HG02970 (cell line): ENCODE results near the gene AKAP12.

Experiments used
- ATAC-seq: cut with Tn5 transposase; IDR thresholded peaks from one replicate; pipeline ENCODE4 v1.9.1; 2021; ENCODE audit warnings: mild to moderate bottlenecking, moderate library complexity, moderate number of reproducible peaks; ENCODE audit not compliant: unreplicated experiment, low FRiP score

AKAP12 gene

GRCh38 chr6:151402228-151402627 is 162.5 kb downstream of the AKAP12 start:
- ATAC-seq = no peak

- ATAC-seq = no peak
Observed at GRCh38 chr6:151403919-151404308, 164.1 kb downstream of the AKAP12 start.
